NCI-H748 (cell line): ENCODE data around the gene ELK4.

ENCODE experiments used
- DNase-seq: peaks from one replicate; lab custom pipeline; 2025; ENCODE audit not compliant: unreplicated experiment; lab: John Stamatoyannopoulos, UW

ELK4 gene

GRCh38 chr1:205631768-205632668 lies at the start of gene ELK4:
Gene ELK4 (minus strand): TSS chr1:205632011. CDS start chr1:205623882, 8,129 bp downstream.
- DNase-seq = peak; percentile 96

DNA sequence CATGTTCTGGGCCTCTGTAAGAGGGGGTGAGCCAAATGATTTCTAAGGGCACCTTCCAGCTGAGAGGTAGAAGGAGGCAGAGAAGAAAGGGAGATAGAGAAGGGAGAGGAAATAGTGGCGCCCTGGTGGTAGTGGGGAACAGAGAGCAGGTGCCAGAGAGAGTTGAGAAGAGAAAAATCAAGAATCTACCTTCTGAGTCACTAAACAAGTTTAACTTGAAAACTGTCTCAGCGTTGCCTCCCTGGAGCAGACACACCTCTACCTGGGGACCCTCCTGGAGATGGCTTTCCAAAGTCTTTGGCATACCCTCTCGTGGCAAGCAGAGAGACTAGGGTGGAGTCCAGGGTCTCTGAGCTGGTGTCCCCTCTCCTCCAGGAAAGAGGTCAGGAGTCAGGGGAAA lies 49.6 kb upstream of the ELK4 start:
- DNase-seq = no peak

DNA sequence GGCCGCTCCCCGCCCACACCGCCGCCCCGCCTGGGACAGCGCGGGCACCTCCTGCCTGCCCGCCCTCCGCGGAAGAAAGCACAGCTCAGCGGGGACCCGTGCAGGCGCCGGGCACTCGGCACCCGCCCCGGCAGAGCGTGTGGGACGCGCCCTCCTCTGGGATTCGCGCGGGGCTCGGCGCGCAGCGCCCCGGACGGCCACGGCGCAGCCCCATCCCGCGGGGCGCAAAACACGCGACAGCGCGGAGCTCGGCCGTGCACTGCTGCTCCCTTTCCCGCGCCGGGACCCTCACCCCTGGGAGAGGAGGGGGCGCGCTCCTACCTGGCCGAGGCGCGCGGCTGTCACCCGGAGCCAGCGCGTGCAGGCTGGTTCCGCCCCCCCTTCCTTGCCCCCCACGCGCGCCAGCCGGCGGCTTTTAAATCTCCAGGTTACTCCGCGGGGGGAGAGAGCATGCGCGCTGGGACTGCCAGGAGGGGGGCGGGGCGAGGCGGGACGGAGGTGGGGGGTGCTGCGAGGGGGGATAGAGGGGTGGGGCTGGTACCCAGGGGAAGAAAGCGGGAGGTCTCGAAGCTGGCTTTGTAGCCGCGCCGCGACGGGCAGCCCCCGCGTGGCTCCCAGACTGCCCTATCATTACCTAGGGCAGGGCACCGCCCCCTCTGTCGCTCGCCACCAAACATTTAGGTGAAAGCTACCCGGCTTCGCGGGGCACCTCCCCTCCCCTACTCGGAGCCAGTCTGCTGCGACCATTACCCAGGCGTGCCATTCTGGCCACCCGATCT lies 48.5 kb upstream of the ELK4 start, which contains the start of gene SLC45A3:
Gene SLC45A3 (minus strand): TSS at position 437 of the 779 bp plus-strand sequence. CDS start 15,853 bp downstream, outside the sequence.
- DNase-seq = peak; percentile 53

- no peak for DNase-seq
Measured at GRCh38 chr1:205678286-205679111, 46.7 kb upstream of the ELK4 start.

DNA sequence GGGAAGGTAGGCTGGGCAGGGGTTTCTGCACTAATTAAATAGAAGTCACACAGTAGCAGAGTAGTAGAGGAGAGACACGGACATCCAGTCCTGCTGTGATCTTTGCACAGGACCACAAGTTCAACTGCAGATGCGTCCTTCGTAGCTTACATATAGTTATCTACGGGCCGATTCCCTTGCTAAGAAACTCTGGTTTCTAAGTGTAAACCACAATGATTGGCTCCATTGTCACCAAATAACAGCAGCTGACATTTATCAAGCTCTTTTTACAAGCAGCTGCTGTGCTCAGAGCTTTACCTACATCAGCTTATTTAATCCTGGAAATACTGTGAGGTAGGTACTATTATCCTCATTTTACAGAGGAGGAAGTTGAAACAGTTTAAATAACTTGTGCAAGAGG lies 45.4 kb upstream of the ELK4 start:
- no peak for DNase-seq

GRCh38 chr1:205676597-205676996 lies 44.8 kb upstream of the ELK4 start:
- DNase-seq = no peak

DNA sequence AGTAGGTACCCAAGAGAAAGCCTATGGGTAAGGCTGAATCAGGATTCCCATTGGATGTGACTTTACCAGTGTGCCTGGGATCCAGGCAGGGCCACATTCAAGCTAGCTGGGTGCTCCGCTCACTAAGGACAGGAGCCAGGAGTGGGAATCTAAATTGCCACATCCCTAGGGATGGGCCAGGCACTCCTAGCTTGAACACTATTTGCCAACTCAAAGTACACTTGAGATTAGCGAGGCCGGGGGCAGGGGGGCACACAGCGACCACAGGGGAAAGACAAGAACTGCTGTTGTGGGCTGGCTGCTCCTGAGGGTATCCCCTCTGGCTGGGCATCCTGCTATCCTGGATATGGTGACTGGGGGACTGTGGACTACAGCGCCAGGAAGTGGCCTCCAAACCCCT lies 44.2 kb upstream of the ELK4 start:
- no peak for DNase-seq

DNA sequence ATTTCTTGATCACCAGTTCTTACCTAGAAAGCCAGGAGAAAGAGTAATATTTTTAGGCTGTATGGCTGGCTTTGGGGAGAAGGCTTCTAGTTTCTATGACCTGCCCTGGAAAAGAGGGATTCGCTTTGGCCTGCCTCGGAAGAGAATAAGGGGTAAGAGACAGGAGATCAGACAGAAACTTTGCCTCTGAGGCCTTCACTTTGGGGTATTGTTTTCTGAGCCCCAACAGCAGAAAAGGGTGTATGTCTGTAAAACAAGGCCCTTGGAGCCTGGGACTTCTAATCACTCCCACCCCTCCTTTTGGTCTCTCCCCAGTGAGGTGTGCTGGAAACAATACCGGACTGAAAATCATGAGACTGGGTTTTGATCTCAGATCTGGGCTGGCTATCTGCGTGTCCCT lies 43.4 kb upstream of the ELK4 start:
- DNase-seq = no peak

GRCh38 chr1:205672970-205673369 lies 41.2 kb upstream of the ELK4 start:
- DNase-seq = no peak

DNA sequence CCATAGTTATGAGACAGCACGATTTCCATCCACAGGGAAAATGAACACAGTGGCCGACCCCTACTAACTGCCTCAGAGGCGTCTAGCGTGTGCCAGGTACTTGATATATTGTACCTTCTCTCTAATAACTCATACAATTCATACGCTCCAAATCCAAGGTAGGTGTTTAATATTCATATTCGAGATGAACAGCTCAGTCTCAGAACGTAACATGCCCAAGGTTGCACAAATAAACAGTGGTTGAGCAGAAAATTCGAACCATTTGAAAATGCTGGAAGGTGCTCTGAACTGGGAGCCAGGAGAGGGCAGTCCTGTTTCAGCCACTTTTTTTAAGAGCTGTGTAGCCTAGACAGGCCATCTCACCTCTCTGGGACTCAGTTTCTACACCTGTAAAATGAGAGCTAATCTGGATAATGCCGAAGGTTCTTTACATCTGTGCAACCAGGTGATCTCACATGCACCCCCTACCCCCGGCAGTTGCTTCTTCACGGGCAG lies 40.6 kb upstream of the ELK4 start:
- no peak for DNase-seq

GRCh38 chr1:205670611-205671430 lies 39.0 kb upstream of the ELK4 start:
- no peak for DNase-seq

DNA sequence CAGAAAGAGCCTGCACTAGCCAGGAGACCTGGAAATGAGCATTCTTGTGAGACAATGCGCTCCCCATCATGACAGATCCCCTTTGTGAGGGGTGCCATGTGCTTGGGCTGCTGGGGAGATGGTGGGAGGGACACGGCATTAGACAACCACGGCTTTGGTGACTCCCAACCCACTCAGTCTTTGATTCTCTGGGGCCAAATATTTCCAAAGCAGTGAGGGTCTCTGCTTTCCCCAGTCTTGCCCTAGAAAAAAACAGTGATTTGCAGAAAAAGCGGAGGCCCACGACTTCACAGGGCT lies 38.3 kb upstream of the ELK4 start:
- no peak for DNase-seq

DNA sequence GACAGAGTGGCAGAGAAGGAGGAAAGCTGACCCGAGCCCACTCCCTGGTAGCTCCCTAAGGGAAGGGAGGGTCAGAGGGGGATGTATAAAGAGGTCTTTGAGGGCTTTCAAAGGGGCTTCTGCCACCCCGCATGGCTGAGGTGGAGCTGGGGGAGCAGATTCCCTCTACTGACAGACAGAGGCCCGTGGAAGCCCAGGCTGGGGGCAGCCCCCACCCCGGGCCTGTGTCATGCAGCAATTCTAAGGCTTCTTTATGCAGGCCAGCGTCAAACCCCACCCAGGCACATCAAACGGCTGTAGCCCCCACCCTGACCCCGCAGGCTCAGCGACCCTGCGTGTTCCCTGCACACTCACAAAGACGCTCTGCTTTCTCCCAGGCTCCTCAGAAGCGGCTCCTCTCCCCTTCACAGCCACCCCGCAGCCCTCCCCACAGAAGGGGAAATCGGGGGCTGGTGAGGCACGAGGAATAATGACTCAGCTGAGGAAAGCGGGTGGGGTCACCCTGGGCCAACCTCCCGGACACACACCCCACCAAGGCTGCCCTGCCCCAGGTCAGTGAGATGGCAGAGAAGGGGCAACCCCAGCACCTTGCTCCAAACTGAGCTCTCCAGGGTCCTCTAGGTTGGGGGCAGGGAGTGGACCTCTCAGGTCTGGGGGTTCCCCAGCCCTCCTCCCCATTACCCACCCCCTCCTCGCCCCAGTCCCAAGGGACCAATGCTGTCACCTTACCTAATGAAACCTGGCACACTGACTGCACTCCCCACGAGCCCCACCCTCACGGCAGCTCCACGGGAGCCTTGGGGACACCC lies 37.7 kb upstream of the ELK4 start:
- no peak for DNase-seq

GRCh38 chr1:205668951-205669340 lies 37.1 kb upstream of the ELK4 start:
- no peak for DNase-seq

GRCh38 chr1:205667909-205668643 lies 36.3 kb upstream of the ELK4 start:
- DNase-seq = no peak

GRCh38 chr1:205666372-205667166 lies 34.8 kb upstream of the ELK4 start:
- DNase-seq = no peak

DNA sequence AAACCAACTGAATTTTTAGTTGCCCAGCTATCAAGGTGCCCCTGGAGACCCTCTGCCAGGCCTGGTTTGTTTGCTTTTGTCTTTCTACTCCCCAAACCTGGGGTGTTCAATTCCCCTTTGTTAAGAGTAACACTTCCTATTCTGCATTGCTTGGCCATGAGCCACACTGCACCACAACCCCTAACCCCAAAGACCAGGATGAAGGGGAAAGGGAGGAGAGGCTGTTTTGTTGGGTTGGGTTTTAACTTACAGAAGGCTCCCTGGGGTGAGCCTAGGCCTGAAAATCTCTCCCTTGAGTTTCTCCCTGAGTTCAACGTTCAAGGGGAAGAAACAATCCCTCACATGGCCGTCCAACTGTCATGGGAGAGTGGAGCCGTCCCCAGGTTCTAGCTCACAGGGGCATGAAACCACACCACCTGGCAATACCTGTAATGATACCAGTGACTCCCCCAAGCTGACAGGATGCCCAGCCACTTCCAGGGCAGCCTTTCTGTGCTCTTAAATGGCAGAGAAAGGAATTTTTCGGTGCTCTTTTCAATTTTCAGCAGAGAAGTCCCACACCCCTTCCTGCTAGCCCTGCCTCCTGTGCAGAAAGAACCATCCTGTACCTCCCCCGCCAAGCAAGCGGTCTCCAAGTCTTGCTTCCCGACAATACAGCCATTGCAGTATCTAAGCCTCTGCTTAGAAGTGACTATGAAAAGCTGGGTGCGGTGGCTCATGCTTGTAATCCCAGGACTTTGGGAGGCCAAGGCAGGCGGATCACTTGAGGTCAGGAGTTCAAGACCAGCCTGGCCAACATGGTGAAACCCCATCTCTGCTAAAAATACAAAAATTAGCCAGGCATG lies 33.6 kb upstream of the ELK4 start:
- no peak for DNase-seq
